Progenitor cell of endocrine pancreas (in vitro differentiated cells): ENCODE data around the gene ASIC4. TPM values are rescaled to one million over a fixed set of nuclear protein-coding genes. Genes with fewer than 3 reads are reported as not detected.

Experiments used
- DNase-seq: peaks from one replicate; pipeline ENCODE4 v3.0.0; 2021; ENCODE audit warnings: low spot score; ENCODE audit not compliant: unreplicated experiment
- H3K27ac Mint-ChIP-seq: 2 replicates; pipeline ENCODE4 v1.8.0; 2021; ENCODE audit warnings: mild to moderate bottlenecking, moderate library complexity, mixed read lengths
- H3K27me3 Mint-ChIP-seq: 2 replicates; pipeline ENCODE4 v1.8.0; 2021; ENCODE audit warnings: mixed read lengths
- H3K36me3 Mint-ChIP-seq: 2 replicates; pipeline ENCODE4 v1.8.0; 2022; ENCODE audit warnings: mixed read lengths; ENCODE audit not compliant: insufficient read depth
- H3K4me1 Mint-ChIP-seq: 2 replicates; pipeline ENCODE4 v1.8.0; 2021; ENCODE audit warnings: low read depth, mixed read lengths
- H3K4me3 Mint-ChIP-seq: 2 replicates; pipeline ENCODE4 v1.8.0; 2021; ENCODE audit warnings: low read depth, mild to moderate bottlenecking, moderate library complexity, mixed read lengths
- H3K9me3 Mint-ChIP-seq: 2 replicates; pipeline ENCODE4 v1.8.0; 2021; ENCODE audit warnings: low read depth, mixed read lengths
- total RNA-seq: library from RNA; stranded (reverse); gene quantifications from 2 replicates; pipeline ENCODE4 v1.2.1, GENCODE V29; 2021
- TF ChIP-seq, protein P1 (sequence below): fragments of 200-600 bp; sonication (generic); IDR thresholded peaks from one replicate; pipeline ENCODE4 v1.5.0; 2021; ENCODE audit warnings: antibody characterized with exemption, mild to moderate bottlenecking; ENCODE audit not compliant: unreplicated experiment

Gene ASIC4
- total RNA-seq, 1 donor from 2014 or later: 5.1 TPM

DNA sequence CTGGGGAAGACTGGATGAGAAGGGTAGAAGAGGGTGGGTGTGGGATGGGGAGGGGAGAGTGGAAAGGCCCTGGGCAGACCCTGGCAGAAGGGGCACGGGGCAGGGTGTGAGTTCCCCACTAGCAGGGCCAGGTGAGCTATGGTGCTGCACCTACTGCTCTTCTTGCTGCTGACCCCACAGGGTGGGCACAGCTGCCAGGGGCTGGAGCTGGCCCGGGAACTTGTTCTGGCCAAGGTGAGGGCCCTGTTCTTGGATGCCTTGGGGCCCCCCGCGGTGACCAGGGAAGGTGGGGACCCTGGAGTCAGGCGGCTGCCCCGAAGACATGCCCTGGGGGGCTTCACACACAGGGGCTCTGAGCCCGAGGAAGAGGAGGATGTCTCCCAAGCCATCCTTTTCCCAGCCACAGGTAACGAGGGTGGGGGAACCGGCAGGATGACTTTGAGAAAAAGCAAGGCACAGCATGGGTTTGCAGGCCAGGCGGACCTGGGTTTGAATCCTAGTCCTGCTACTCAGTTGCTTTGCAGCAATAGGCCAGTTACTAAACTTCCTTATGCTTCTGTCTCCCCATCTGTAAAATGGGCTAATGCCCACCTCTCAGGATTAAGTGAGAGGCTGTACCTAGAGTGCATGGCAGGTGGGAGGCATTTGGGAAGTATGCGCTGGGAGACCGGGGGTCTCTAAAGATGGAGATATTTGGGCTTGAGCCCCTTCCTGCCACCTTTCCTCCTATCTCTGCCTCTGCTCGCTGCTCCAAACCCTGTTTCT lies 58.1 kb downstream of the ASIC4 start, which contains the start of gene INHA:
INHA (plus strand) TSS at position 74 of the 765 bp plus-strand sequence; CDS start at position 139, 65 bp downstream.
- H3K4me1 Mint-ChIP-seq: peaks cover 30% of the 10 kb centered on the region
- no peak for DNase-seq
- H3K36me3 Mint-ChIP-seq: peaks cover 7% of the 10 kb centered on the region
- H3K27ac Mint-ChIP-seq: peak within 1 kb of the TSS; percentile 96
- peak within 1 kb of the TSS; percentile 61 for H3K4me3 Mint-ChIP-seq
- H3K27me3 Mint-ChIP-seq: peaks cover 5% of the 10 kb centered on the region
- H3K9me3 Mint-ChIP-seq: no peaks in the 10 kb centered on the region
- TF ChIP-seq, protein P1, sequence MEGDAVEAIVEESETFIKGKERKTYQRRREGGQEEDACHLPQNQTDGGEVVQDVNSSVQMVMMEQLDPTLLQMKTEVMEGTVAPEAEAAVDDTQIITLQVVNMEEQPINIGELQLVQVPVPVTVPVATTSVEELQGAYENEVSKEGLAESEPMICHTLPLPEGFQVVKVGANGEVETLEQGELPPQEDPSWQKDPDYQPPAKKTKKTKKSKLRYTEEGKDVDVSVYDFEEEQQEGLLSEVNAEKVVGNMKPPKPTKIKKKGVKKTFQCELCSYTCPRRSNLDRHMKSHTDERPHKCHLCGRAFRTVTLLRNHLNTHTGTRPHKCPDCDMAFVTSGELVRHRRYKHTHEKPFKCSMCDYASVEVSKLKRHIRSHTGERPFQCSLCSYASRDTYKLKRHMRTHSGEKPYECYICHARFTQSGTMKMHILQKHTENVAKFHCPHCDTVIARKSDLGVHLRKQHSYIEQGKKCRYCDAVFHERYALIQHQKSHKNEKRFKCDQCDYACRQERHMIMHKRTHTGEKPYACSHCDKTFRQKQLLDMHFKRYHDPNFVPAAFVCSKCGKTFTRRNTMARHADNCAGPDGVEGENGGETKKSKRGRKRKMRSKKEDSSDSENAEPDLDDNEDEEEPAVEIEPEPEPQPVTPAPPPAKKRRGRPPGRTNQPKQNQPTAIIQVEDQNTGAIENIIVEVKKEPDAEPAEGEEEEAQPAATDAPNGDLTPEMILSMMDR: no peak

DNA sequence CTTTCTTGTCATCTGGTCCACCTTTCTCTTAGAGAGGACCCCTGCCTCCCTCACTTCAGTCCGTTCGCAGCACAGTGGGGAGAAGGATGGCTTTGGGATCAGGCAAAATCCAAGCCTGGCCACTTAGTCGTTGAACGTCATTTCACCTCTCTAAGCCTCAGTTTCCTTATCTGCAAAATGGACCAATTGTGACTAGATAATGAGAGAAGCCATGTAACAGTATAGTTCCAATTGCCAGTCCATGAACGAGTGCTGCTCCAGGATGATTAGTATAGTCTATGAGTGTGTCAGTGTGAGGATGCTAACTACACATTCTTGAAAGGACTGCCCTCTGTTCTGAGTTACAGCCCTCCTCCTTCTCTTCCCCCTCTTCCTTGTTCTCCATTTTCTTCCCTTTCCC lies 58.9 kb downstream of the ASIC4 start:
- TF ChIP-seq, protein P1: no peak
- no peak for DNase-seq
- Mint-ChIP-seq H3K4me1 (peaks cover 33% of the 10 kb centered on the region), H3K9me3 (no peaks in the 10 kb centered on the region), H3K36me3 (peaks cover 6% of the 10 kb centered on the region), H3K27me3 (peaks cover 5% of the 10 kb centered on the region), H3K27ac (peak overlapping the region; percentile 35), H3K4me3 (no peak overlapping the region)

DNA sequence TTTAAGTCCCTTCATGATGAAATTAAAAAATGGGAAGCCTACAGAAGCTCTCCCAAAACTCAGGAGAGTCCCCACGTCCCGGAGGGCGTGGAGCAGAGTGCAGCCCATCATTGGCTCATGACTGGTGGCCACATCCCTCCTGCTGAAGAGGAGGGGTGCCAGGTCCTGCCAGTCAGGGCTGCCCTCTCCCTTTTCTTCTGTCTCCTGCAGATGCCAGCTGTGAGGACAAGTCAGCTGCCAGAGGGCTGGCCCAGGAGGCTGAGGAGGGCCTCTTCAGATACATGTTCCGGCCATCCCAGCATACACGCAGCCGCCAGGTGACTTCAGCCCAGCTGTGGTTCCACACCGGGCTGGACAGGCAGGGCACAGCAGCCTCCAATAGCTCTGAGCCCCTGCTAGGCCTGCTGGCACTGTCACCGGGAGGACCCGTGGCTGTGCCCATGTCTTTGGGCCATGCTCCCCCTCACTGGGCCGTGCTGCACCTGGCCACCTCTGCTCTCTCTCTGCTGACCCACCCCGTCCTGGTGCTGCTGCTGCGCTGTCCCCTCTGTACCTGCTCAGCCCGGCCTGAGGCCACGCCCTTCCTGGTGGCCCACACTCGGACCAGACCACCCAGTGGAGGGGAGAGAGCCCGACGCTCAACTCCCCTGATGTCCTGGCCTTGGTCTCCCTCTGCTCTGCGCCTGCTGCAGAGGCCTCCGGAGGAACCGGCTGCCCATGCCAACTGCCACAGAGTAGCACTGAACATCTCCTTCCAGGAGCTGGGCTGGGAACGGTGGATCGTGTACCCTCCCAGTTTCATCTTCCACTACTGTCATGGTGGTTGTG lies 60.4 kb downstream of the ASIC4 start:
- DNase-seq: no peak
- H3K9me3 Mint-ChIP-seq: no peaks in the 10 kb centered on the region
- peaks cover 37% of the 10 kb centered on the region for H3K4me1 Mint-ChIP-seq
- H3K27me3 Mint-ChIP-seq: peaks cover 2% of the 10 kb centered on the region
- no peak overlapping the region for H3K27ac Mint-ChIP-seq
- H3K36me3 Mint-ChIP-seq: peaks cover under 1% of the 10 kb centered on the region
- TF ChIP-seq, protein P1: no peak
- no peak overlapping the region for H3K4me3 Mint-ChIP-seq

DNA sequence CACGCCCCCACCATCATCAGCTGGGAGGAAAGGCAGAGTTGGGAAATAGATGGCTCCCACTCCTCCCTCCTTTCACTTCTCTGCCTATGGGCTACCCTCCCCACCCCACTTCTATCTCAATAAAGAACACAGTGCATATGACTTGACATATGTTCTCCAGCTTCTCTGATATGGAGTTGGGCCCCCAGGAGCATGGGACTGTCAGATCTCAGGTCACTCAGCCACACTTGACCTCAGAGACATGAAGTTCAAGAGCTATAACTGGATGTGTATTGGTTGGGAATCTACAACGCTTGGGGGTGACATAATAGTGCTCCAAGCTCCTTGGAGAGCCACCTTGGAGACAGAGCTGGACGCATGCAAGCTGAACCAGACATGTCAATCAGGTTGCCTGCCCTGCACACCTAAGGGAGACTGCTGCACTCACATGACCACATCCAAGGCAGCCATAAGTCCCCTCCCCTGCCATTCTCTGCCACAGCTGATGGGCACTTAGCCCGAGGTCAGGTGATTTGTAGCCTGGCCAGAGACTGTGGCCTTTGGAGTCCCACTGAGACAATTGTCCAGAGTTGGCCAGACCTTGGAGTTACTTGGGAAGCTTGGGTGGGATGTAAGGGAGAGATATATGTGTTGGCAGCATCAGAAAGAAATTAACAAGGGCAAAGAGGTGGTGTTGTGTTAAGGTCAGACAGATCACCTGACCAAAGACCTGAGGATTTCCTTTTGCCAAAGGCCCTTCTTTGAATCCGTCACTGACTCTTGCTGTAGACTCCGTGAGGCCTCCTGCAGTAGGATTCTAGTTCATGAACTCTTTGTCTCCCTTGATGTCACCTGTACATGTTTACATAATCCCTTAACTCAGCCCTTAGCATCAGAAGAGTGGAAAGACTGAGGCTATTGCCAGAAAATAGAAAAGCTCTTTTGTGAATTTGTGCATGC lies 61.6 kb downstream of the ASIC4 start:
- Mint-ChIP-seq H3K4me3 (no peak overlapping the region), H3K4me1 (peaks cover 37% of the 10 kb centered on the region), H3K27me3 (no peaks in the 10 kb centered on the region), H3K9me3 (no peaks in the 10 kb centered on the region), H3K36me3 (no peaks in the 10 kb centered on the region), H3K27ac (peak overlapping the region; percentile 86)
- DNase-seq: no peak
- TF ChIP-seq, protein P1: no peak
